Activated T-cell treated with anti-CD3 and anti-CD28 coated beads for 4 hours (primary cell): ENCODE results near the gene OR6M1.

Experiments
- DNase-seq: peaks from one replicate; pipeline ENCODE4 v3.0.0-alpha.2; 2020

Gene OR6M1

DNA sequence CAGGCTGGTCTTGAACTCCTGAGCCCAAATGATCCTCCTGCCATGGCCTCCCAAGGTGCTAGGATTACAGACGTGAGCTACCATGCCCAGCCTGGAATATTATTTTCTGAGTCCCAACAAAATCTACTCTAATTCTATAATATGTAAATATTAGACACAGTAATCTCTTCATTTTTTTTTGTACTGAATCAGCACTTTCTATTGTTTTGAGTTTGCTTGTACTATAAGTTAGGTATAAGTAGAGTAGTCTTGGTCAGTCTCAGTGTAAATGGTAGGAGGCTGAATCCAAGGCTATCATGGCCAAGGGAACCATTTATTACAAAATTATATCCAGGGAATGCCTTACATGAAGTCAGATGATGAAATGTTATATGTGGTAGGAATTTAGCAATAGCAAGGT, 32.2 kb downstream of the OR6M1 start:
- no peak for DNase-seq

DNA sequence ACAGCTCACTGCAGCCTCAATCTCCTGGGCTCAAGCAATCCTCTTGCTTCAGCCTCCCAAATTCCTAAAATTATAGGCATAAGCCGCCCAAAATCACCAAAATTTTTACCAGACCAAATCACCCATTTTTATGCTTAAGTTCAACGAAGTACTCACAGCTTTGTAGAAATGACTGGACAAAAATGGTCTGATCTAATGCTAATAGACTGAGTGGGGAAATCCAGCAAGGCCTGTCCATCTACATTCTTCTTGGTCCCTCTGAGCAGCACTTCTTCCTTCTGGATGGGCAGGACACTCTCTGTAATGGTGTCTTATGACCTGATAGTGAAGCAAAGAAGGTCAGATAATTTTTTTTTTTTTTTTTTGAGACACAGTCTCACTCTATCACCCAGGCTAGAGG, 33.1 kb downstream of the OR6M1 start:
- DNase-seq, result no peak

DNA sequence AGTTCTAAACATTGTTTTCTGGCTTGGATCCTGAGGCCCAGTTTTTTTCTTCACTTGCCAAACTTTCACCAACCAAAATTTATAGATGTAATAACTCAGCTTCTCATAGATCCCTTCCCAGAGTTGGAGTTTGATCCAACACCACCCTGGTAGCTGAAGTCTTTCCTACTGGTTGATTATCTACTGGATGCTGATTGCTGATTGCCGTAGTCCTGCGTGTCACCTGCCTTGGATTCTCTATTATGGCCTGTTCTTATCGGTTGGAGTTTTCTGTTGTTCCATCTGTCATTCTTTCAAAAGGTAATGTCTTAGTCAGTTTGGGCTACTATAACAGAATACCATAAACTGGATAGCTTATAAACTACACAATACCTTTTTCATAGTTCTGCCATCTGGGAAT, 34.5 kb downstream of the OR6M1 start:
- no peak for DNase-seq

DNA sequence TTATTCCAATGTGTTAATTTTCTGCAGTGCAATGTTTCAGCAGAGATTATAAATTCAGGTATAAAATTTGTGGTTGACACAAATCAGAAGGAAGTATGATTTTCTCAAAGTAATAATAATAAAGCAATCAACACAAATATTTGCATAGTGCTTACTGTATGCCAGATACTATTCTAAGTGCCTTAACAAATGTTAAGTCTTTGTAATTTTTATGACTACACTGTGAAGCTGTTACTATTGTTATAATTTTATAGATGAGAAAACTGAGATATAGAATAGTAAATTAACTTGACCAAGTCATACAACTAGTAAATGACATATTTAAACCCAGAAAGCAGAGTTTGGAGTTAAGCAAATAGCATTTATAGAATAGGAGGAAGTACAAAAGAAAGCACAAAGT, 35.4 kb downstream of the OR6M1 start:
- DNase-seq, result no peak

DNA sequence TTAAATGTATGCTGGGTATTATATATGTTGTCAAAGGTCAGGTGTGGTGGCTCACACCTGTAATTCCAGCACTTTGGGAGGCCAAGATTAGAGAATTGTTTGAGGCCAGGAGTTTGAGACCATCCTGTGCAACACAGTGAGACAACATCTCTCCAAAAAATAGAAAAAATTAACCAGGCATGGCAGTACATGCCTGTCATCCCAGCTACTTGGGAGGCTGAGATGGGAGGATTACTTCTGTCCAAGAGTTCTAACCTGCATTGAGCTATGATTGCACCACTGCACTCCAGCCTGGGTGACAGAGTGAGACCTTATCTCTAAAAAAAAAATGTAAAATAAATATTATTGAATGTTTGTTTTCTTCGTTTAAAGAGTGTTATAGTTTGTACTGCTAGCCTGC, 40.5 kb downstream of the OR6M1 start:
- DNase-seq, result no peak

DNA sequence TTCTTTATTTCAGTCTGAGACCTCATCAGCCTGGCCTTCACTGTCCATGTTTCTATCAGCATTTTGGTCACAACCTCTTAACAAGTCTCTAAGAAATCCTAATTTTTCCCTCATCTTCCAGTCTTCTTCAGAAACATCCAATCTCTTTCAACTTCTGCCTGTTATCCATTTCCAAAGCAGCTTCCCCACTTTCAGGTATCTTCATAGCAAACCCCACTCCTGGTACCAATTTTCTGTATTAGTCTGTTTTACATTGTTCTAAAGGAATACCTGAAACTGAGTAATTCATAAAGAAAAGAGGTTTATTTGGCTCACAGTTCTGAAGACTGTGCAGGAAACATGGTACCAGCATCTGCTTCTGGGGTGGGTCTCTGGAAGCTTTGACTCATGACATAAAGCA, 43.7 kb downstream of the OR6M1 start:
- DNase-seq, result no peak

DNA sequence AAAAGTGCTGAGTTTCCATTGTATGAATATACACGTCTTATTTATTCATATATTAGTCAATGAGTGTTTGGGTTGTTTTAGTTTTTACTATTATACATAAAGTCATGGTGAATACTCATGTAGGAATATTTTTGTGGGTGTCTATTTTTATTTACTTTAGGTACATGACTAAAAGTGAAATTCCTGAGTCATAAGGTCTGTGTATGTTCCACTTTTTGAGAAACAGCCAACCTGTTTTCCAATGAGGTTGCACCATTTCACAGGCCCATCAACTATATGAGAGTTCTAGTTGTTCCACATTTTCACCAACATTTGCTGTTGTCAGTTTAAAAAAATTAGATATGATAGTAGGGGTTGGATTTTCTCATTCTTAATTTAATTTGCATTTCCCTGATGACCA, 45.3 kb downstream of the OR6M1 start:
- no peak for DNase-seq

DNA sequence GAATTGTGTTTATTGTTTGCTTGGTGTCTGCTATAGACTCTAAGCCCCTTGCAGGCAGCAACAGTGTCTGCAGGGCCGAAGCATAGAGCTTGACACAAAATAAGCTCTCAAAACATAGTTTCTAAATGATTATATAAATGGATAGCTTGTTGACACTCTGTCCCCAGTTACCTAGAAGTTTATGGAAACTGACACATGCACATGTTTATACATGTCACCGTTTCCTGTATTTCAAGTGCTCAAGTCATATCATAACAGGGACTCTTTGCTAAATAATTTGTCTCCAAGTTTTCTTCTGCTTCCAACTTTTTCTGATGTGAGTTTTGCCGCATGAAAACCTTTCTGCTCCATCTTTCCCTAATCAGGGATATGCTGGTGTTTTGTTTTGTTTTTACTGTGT, 48.2 kb downstream of the OR6M1 start:
- no peak for DNase-seq

DNA sequence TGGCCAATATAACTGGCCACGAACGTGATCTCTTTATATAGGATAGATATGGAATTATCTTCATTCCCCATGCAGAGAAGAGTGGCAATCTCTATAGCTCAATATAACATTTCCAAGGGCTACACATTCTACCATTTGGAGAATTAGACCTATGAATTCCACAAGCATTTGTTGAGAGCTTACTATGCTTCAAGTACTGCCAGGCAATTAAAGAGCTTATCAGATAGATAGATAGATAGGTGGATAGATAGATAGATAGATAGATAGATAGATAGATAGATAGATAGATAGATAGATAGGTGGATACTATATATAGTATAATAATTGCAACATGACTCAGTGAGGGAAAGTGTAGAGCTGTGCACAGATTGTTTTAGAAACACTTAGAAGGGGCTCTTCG, 50.3 kb downstream of the OR6M1 start:
- no peak for DNase-seq
